ENCODE data around the gene RPGRIP1L.

The RPGRIP1L gene

DNA sequence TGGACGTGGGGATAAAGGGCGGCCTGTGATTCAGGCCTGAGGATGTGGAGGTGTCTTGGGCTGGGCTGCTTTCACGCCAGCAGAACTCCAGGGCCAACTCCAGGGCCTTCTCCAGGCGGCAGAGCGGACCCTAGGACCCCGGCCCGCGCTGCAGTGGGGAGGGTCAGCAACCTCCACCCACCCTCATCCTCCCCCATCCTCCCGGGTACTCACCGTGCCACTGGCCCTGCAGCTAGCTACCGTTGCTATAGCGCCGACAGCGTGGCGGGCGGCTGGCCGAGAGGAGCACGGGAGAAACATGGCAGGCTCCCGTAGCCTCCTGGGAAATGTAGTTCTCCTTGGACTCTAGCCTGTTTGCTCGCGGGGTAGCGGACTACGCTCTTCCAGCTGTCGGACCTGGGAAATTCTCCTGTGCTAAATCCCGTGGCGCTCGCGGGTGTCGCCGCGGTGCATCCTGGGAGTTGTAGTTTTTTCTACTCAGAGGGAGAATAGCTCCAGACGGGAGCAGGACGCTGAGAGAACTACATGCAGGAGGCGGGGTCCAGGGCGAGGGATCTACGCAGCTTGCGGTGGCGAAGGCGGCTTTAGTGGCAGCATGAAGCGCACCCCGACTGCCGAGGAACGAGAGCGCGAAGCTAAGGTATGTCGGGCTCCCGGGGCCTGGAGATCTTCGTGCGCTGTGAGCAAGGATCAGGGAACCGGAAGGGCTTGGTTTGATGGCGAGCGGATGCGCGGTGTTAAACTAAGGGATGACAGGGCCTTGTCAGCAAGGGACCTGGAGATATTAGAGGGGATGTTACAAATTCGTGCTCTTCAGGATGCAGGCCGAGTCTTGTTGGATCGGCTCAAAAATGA lies at the start of gene RPGRIP1L, which contains the start of gene FTO:
RPGRIP1L (minus strand) TSS at position 270 of the 855 bp plus-strand sequence. CDS start 3,136 bp downstream, outside the sequence.
FTO (plus strand) TSS at position 567 of the 855 bp plus-strand sequence.
- Histone ChIP-seq H3K4me3 (peak within 1 kb of the TSS; percentile 60), H3K4me1 (peaks cover 12% of the 10 kb centered on the region), H3K9me3 (no peaks in the 10 kb centered on the region), H3K27me3 (ENCODE audit: low read depth) (no peaks in the 10 kb centered on the region), H3K36me3 (replicated peaks) (peaks cover 4% of the 10 kb centered on the region; the same call in 1 of the 2 replicates)
- in situ Hi-C loops (cut with MboI; ENCODE audit: low sequenced_read_pairs): no loop called here
- DNase-seq (ENCODE audit: low spot score in 2 of 2): peak; percentile 99 to 100

DNA sequence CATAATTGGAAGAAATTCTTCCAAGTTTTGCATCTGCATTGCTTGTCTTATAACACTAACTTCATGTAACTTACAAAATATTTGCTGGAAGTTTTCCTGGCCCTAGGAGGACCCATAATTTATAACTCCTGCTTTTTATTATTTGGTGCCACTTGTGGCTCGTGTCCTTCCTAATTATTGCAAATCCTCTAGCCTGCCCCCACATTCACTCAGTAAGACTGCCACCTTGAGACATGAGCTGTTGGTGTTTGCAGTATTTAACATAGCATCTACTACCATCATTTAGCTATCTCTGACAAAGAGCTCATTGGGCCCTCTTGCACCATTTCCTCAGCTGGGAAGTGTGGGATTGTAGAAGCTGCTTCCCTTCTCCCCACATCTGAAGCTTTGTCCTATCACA lies 49.8 kb upstream of the RPGRIP1L start:
- DNase-seq (ENCODE audit: low spot score in 2 of 2): no peak
- Histone ChIP-seq H3K4me1 (peaks cover 31% of the 10 kb centered on the region), H3K9me3 (no peaks in the 10 kb centered on the region), H3K36me3 (replicated peaks) (no peaks in the 10 kb centered on the region), H3K4me3 (no peak overlapping the region), H3K27me3 (ENCODE audit: low read depth) (no peaks in the 10 kb centered on the region)
- in situ Hi-C loops (cut with MboI; ENCODE audit: low sequenced_read_pairs): loop anchor here (25.0 kb wide), 2 partner anchors 534 to 1184 kb away; partner anchors contain the start of genes IRX3 and IRX5

DNA sequence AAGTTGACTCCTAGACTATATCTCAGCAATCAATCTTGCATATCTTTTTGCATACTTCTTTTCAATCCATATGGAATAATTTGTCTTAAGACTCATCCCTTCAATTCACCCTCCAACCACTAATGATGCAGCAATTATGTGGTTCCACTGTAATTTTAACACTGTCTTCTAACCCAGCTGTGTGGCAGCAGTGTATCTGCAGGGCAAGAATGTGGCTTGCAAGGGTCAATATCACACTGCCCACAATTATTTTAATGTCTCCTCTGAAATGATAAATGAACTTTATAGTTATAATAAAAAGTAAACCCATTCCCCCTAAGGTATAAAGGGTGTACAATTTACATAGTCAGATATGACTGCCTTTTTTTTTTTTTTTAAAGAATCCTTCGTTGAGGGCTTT lies 48.9 kb upstream of the RPGRIP1L start:
- Histone ChIP-seq H3K27me3 (ENCODE audit: low read depth) (no peaks in the 10 kb centered on the region), H3K9me3 (no peaks in the 10 kb centered on the region), H3K36me3 (replicated peaks) (no peaks in the 10 kb centered on the region), H3K4me3 (no peak overlapping the region), H3K4me1 (peaks cover 24% of the 10 kb centered on the region)
- DNase-seq (ENCODE audit: low spot score in 2 of 2): no peak
- in situ Hi-C loops (cut with MboI; ENCODE audit: low sequenced_read_pairs): loop anchor here (25.0 kb wide), 2 partner anchors 535 to 1185 kb away; partner anchors contain the start of genes IRX3 and IRX5

DNA sequence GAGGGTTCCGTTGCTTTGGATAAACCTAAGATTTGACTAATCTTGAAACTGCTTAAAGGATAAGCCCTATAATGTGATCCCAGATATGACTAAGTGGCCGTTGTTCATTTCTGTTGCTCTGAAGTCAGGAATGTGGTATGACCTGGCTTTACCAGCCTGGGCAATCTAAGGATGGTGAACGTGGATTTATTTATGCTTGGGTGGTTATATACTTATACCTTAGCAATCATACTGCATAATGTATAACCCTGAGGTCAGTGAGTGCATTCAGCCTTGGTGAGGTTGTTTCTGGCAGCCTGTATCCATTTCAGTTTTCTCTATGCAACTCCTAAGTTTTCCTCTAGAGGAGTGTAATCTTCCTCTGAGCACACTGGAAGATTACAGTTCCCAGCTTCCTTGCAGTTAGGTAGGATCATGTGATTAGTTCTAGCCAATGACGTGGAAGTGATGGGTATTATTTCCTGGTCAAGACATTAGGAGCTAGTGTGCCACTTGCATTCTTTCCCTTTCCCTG lies 42.2 kb upstream of the RPGRIP1L start:
- Histone ChIP-seq H3K36me3 (replicated peaks) (no peaks in the 10 kb centered on the region), H3K4me3 (no peak overlapping the region), H3K9me3 (no peaks in the 10 kb centered on the region), H3K27me3 (ENCODE audit: low read depth) (no peaks in the 10 kb centered on the region), H3K4me1 (peaks cover 27% of the 10 kb centered on the region)
- in situ Hi-C loops (cut with MboI; ENCODE audit: low sequenced_read_pairs): no loop called here
- DNase-seq (ENCODE audit: low spot score in 2 of 2): peak in 1 of 2 experiments; percentile 52

DNA sequence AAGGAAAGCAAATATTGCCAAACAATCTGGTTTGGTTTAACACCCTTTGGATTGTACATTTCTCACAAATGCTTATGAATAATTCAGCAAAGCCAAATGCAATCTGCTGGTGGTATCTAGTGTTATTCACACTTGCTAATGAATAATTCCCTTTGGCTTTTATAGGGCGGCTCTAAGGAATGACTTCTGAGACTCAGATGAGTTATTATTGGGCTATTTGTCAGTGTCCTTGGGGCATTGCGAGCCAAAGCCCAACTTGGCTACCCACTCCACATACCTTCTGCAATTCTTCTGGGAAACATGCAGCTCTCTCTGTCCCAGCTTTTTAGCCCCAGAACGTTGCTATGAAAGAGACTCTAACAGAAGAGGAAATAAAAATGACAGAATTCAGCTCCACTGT lies 41.4 kb upstream of the RPGRIP1L start:
- Histone ChIP-seq H3K4me1 (peaks cover 27% of the 10 kb centered on the region), H3K36me3 (replicated peaks) (no peaks in the 10 kb centered on the region), H3K4me3 (no peak overlapping the region), H3K9me3 (no peaks in the 10 kb centered on the region), H3K27me3 (ENCODE audit: low read depth) (no peaks in the 10 kb centered on the region)
- peak; percentile 57 to 75 for DNase-seq (ENCODE audit: low spot score in 2 of 2)
- in situ Hi-C loops (cut with MboI; ENCODE audit: low sequenced_read_pairs): no loop called here

DNA sequence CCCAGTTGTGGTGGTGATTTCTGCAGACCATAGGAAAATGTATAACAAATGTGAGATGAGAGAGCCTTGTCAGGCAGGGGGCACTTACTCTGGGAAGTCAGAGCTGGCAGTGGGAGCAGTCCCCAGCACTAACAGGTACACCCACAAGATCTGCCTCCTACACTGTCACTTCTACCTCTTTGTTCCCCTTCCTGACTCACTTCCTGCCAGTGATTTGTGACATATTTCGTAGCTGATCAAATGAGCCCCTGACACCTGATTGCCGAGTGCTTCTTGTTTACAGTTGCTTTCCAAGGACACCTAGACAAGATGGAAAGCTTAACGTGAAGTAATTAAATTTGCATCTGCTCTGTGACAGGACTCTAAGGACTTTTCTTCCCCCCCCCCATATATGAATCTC lies 40.8 kb upstream of the RPGRIP1L start:
- peaks cover 27% of the 10 kb centered on the region for H3K4me1 ChIP-seq
- H3K27me3 ChIP-seq (ENCODE audit: low read depth): no peaks in the 10 kb centered on the region
- in situ Hi-C loops (cut with MboI; ENCODE audit: low sequenced_read_pairs): no loop called here
- DNase-seq (ENCODE audit: low spot score in 2 of 2): no peak
- no peaks in the 10 kb centered on the region for H3K36me3 ChIP-seq (replicated peaks)
- H3K9me3 ChIP-seq: no peaks in the 10 kb centered on the region
- no peak overlapping the region for H3K4me3 ChIP-seq

DNA sequence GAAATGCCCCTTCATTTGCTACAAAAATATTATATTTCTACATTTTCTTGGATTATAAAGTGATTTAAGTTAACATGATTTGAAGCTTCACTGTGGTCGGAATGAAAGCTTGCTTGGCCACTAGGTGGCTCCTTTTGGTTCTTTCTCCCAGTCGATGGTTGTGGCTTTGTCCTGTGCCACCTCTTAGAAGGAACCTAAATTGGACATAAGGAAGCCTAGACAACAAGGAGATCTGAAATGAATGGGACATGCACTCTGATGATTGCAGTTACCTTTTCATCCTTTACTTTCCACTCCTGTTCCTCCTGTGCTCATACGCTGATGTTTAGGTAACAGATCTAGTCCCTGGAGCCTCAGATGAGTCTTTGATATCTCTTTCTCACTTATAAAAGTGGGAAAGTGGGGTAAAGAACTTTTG lies 39.5 kb upstream of the RPGRIP1L start:
- no peaks in the 10 kb centered on the region for H3K36me3 ChIP-seq (replicated peaks)
- H3K4me3 ChIP-seq: no peak overlapping the region
- H3K9me3 ChIP-seq: no peaks in the 10 kb centered on the region
- H3K4me1 ChIP-seq: peaks cover 27% of the 10 kb centered on the region
- peak; percentile 54 to 60 for DNase-seq (ENCODE audit: low spot score in 2 of 2)
- H3K27me3 ChIP-seq (ENCODE audit: low read depth): no peaks in the 10 kb centered on the region
- in situ Hi-C loops (cut with MboI; ENCODE audit: low sequenced_read_pairs): no loop called here

DNA sequence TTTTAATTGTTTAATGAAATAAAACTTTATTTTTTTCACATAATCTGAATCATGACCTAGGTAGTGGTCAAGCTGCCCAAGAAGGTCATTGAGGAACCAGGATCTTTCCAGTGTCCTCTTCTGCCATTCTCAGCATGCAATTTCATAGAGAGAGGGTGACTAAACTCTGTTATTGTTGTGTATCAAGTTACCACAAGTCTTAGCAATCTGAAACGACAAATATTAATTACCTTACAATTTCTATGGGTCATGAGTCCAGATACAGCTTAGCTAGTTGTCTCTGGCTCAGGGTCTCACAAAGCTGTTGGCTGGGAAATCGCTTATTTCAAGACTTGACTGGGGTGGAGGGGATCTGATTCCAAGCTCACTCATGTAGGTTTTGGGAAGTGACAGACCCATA lies 37.9 kb upstream of the RPGRIP1L start:
- in situ Hi-C loops (cut with MboI; ENCODE audit: low sequenced_read_pairs): no loop called here
- Histone ChIP-seq H3K4me1 (peaks cover 27% of the 10 kb centered on the region), H3K4me3 (no peak overlapping the region), H3K36me3 (replicated peaks) (no peaks in the 10 kb centered on the region), H3K27me3 (ENCODE audit: low read depth) (no peaks in the 10 kb centered on the region), H3K9me3 (no peaks in the 10 kb centered on the region)
- no peak for DNase-seq (ENCODE audit: low spot score in 2 of 2)

DNA sequence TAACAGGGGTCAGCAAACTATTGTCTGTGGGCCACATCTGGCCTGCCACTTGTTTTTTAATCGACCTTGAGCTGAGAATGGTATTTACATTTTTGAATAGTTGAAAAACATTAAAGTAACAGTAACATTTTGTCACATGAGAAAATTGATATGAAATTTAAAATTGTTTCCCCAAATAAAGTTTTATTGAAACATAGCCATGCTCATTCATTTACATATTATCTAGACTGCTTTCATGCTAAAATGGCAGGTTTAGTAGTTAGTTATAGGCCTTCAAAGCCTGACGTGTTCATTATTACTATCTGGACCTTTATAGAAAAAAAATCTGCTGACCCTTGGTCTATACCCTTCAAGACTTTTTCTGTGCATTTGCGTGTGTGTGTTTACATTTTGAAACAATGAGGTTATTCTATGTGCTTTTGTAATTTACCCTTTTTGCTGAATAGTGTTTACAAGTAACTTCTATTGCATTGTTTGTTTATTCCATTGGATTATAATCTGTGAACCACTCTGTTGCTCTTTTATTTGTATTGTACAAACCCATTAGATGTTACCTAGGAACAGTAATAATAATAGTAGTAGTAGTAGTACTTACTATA lies 37.4 kb upstream of the RPGRIP1L start:
- in situ Hi-C loops (cut with MboI; ENCODE audit: low sequenced_read_pairs): no loop called here
- Histone ChIP-seq H3K4me3 (no peak overlapping the region), H3K36me3 (replicated peaks) (no peaks in the 10 kb centered on the region), H3K4me1 (peaks cover 24% of the 10 kb centered on the region), H3K27me3 (ENCODE audit: low read depth) (no peaks in the 10 kb centered on the region), H3K9me3 (no peaks in the 10 kb centered on the region)
- no peak for DNase-seq (ENCODE audit: low spot score in 2 of 2)

DNA sequence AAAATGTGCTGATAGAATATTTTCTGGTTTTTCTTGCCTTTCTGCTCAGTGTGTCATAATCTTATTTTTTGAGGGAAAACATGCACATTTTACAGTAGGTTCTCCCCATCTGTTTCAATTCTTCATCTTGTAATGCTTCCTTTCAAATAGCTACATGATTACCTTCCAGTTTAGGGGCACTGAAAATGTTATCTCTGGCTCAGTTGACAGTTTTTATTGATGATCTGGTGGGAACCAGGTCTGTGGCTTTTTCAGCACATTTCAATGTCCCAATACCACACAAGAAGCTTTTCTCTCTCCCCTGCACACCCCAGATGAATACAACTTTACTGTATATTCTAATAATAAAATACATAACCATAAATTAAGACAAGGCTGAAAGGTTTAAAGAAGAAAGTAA lies 36.8 kb upstream of the RPGRIP1L start:
- no peaks in the 10 kb centered on the region for H3K9me3 ChIP-seq
- no peak overlapping the region for H3K4me3 ChIP-seq
- no peaks in the 10 kb centered on the region for H3K36me3 ChIP-seq (replicated peaks)
- H3K27me3 ChIP-seq (ENCODE audit: low read depth): no peaks in the 10 kb centered on the region
- in situ Hi-C loops (cut with MboI; ENCODE audit: low sequenced_read_pairs): no loop called here
- no peak for DNase-seq (ENCODE audit: low spot score in 2 of 2)
- H3K4me1 ChIP-seq: peaks cover 18% of the 10 kb centered on the region

DNA sequence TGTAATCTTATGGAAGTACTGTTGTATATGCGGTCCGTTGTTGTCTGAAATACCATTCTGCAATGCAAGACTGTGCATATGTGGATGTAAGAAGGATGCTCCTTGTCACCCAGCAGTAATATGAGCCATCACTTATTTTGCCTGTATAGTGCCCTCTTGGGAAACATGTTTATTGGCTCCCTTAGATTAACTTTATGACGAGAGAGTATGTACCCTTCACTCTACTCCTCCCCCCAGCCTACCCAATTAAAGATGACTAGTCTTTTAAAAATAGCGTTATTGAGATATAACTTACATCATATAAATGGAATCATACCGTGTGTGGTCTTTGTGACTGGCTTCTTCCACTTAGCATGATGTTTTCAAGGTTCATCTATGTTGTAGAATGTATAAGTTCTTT lies 33.9 kb upstream of the RPGRIP1L start:
- in situ Hi-C loops (cut with MboI; ENCODE audit: low sequenced_read_pairs): no loop called here
- DNase-seq (ENCODE audit: low spot score in 2 of 2): no peak
- H3K36me3 ChIP-seq (replicated peaks): no peaks in the 10 kb centered on the region

DNA sequence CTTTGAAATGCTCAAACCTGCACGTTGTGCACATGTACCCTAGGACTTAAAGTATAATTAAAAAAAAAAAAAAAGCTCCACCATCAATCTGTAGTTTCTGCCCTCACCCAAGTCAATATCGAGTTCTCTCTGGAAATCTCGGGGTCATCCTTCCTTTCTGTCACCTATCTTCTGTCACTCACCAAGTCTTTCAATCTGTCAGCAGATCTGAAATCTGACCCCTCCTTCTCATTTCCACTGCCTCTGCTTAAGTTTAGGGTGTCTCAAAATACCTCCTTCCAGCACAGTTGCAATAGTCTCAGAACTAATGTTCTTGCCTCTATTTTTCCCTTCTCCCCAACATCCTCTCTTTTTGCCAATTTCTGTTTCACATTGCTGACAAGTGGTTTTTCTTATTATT lies 32.6 kb upstream of the RPGRIP1L start:
- Histone ChIP-seq H3K9me3 (no peaks in the 10 kb centered on the region), H3K4me3 (no peak overlapping the region), H3K4me1 (peaks cover 5% of the 10 kb centered on the region), H3K36me3 (replicated peaks) (no peaks in the 10 kb centered on the region), H3K27me3 (ENCODE audit: low read depth) (no peaks in the 10 kb centered on the region)
- DNase-seq (ENCODE audit: low spot score in 2 of 2): no peak
- in situ Hi-C loops (cut with MboI; ENCODE audit: low sequenced_read_pairs): no loop called here

More for the DNA sequence above, 33.9 kb upstream of the RPGRIP1L start:
- H3K4me3 ChIP-seq: no peak overlapping the region
- H3K27me3 ChIP-seq (ENCODE audit: low read depth): no peaks in the 10 kb centered on the region
- peaks cover 3% of the 10 kb centered on the region for H3K4me1 ChIP-seq
- H3K9me3 ChIP-seq: no peaks in the 10 kb centered on the region

DNA sequence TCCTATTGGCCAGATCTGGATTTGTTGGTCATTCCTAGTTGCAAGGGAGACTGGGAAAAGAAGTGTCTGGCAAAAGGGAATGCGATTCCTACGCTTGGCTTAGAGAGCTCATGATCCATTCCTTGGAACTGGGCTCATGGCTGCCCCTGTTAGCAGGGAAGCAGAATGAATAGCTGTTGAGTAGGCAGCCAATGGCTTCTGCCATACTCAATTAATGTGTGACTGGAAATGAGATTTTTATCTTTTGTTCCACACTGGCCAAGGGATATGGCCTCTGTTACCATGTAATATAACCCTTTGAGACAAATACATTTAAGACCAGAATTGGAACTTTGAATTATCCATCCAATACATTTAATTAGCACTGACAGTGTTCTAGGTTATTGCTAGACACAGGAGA lies 31.2 kb upstream of the RPGRIP1L start:
- Histone ChIP-seq H3K36me3 (replicated peaks) (no peaks in the 10 kb centered on the region), H3K9me3 (no peaks in the 10 kb centered on the region), H3K4me1 (peaks cover 5% of the 10 kb centered on the region), H3K4me3 (no peak overlapping the region), H3K27me3 (ENCODE audit: low read depth) (no peaks in the 10 kb centered on the region)
- DNase-seq (ENCODE audit: low spot score in 2 of 2): no peak
- in situ Hi-C loops (cut with MboI; ENCODE audit: low sequenced_read_pairs): no loop called here

Data from HAP-1 (cell line).